HepG2 (cell line): ENCODE results near the gene SLC29A3.

Source experiments
- CEBPB ChIP-seq: IDR thresholded peaks from 2 replicates; pipeline ENCODE4 v1.6.1; 2011; ENCODE audit warnings: low read depth, low read length, improper control_type of control experiment, borderline replicate concordance
- HMGXB4 ChIP-seq, 2 experiments: sonication (generic) in 1 of 2; formaldehyde crosslinking in 1 of 2; IDR thresholded peaks; 2 replicates each; pipeline versions ENCODE4 v1.4.0 to v1.6.1; 2018 to 2020; ENCODE audit warnings: missing genetic modification reagents in 2 of 2, borderline replicate concordance in 1 of 2, low read depth in 1 of 2, mild to moderate bottlenecking in 1 of 2, missing biosample characterization in 1 of 2
- MTA3 ChIP-seq: sonication (generic); formaldehyde crosslinking; IDR thresholded peaks from 2 replicates; pipeline ENCODE4 v1.4.0; 2020; ENCODE audit warnings: missing genetic modification reagents
- NFE2 ChIP-seq: sonication (generic); formaldehyde crosslinking; IDR thresholded peaks from 2 replicates; pipeline ENCODE4 v1.4.0; 2020; ENCODE audit warnings: missing genetic modification reagents
- NR2F2 ChIP-seq: IDR thresholded peaks from 2 replicates; pipeline ENCODE4 v1.6.1; 2012; ENCODE audit warnings: low read depth, inconsistent platforms, borderline replicate concordance
- SMAD1 ChIP-seq: sonication (generic); formaldehyde crosslinking; IDR thresholded peaks from 2 replicates; pipeline ENCODE4 v1.4.0; 2020; ENCODE audit warnings: missing genetic modification reagents, low read depth, mild to moderate bottlenecking, borderline replicate concordance
- THAP11 ChIP-seq: IDR thresholded peaks from 2 replicates; pipeline ENCODE4 v1.6.1; 2016; ENCODE audit warnings: missing biosample characterization, missing genetic modification reagents
- TOPORS ChIP-seq: sonication (generic); formaldehyde crosslinking; IDR thresholded peaks from 2 replicates; pipeline ENCODE4 v1.8.0; 2023; ENCODE audit warnings: mild to moderate bottlenecking, missing genetic modification reagents
- ZNF574 ChIP-seq: sonication (generic); formaldehyde crosslinking; IDR thresholded peaks from 2 replicates; pipeline ENCODE4 v1.4.0; 2020; ENCODE audit warnings: missing genetic modification reagents
- ZNF598 ChIP-seq: sonication (generic); formaldehyde crosslinking; IDR thresholded peaks from 2 replicates; pipeline ENCODE4 v1.5.1; 2020; ENCODE audit warnings: mild to moderate bottlenecking, missing genetic modification reagents, borderline replicate concordance
- ZNF607 ChIP-seq: sonication (generic); formaldehyde crosslinking; IDR thresholded peaks from 2 replicates; pipeline ENCODE4 v1.5.1; 2020; ENCODE audit warnings: missing genetic modification reagents, mild to moderate bottlenecking, borderline replicate concordance
- TF ChIP-seq, protein P1 (sequence below): sonication (generic); formaldehyde crosslinking; IDR thresholded peaks from 2 replicates; pipeline ENCODE4 v1.5.0; 2020; ENCODE audit warnings: mild to moderate bottlenecking, missing genetic modification reagents, moderate library complexity
- TF ChIP-seq, protein P2 (sequence below), 2 experiments: fragments of 450-650 bp in 1 of 2; sonication (generic) in 1 of 2; formaldehyde crosslinking; IDR thresholded peaks; 2 replicates each; pipeline versions ENCODE4 v1.5.0 to v1.8.0; 2020 to 2022; ENCODE audit warnings: mild to moderate bottlenecking in 1 of 2, missing genetic modification reagents in 1 of 2
- TF ChIP-seq, protein P3 (sequence below): sonication (generic); formaldehyde crosslinking; IDR thresholded peaks from 2 replicates; pipeline ENCODE4 v1.4.0; 2020; ENCODE audit warnings: missing genetic modification reagents; ENCODE audit errors: not compliant biosample characterization

- TF ChIP-seq ZNF607 (CRISPR knock-in tag) (no peak), CEBPB (no peak), SMAD1 (no peak), NR2F2 (no peak), THAP11 (CRISPR knock-in tag) (no peak), NFE2 (CRISPR knock-in tag) (no peak), ZNF598 (no peak), TOPORS (no peak), HMGXB4 (CRISPR knock-in tag; IDR thresholded peaks at IDR 0.05; ENCODE audit: borderline replicate concordance in 1 of 2, low read depth in 1 of 2) (no peak), MTA3 (CRISPR knock-in tag) (no peak), ZNF574 (CRISPR knock-in tag) (no peak)
- TF ChIP-seq, protein P1, sequence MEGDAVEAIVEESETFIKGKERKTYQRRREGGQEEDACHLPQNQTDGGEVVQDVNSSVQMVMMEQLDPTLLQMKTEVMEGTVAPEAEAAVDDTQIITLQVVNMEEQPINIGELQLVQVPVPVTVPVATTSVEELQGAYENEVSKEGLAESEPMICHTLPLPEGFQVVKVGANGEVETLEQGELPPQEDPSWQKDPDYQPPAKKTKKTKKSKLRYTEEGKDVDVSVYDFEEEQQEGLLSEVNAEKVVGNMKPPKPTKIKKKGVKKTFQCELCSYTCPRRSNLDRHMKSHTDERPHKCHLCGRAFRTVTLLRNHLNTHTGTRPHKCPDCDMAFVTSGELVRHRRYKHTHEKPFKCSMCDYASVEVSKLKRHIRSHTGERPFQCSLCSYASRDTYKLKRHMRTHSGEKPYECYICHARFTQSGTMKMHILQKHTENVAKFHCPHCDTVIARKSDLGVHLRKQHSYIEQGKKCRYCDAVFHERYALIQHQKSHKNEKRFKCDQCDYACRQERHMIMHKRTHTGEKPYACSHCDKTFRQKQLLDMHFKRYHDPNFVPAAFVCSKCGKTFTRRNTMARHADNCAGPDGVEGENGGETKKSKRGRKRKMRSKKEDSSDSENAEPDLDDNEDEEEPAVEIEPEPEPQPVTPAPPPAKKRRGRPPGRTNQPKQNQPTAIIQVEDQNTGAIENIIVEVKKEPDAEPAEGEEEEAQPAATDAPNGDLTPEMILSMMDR (CRISPR knock-in tag): no peak
- TF ChIP-seq, protein P2, sequence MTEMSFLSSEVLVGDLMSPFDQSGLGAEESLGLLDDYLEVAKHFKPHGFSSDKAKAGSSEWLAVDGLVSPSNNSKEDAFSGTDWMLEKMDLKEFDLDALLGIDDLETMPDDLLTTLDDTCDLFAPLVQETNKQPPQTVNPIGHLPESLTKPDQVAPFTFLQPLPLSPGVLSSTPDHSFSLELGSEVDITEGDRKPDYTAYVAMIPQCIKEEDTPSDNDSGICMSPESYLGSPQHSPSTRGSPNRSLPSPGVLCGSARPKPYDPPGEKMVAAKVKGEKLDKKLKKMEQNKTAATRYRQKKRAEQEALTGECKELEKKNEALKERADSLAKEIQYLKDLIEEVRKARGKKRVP (CRISPR knock-in tag; IDR thresholded peaks at IDR 0.05): no peak
- TF ChIP-seq, protein P3, sequence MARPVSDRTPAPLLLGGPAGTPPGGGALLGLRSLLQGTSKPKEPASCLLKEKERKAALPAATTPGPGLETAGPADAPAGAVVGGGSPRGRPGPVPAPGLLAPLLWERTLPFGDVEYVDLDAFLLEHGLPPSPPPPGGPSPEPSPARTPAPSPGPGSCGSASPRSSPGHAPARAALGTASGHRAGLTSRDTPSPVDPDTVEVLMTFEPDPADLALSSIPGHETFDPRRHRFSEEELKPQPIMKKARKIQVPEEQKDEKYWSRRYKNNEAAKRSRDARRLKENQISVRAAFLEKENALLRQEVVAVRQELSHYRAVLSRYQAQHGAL (CRISPR knock-in tag): no peak
Measured at GRCh38 chr10:71390921-71391690, 72.0 kb downstream of the SLC29A3 start.
